GM21717 (cell line): Measurements from ENCODE around the gene KRT14.
"Not testable (repeated sequence)": the region's sequence is repeated elsewhere in the genome, so short reads cannot be mapped to it uniquely, and the experiment has no call there.

Experiments used
- ATAC-seq: cut with Tn5 transposase; IDR thresholded peaks from one replicate; pipeline ENCODE4 v1.9.1; 2021; ENCODE audit warnings: mild to moderate bottlenecking, moderate library complexity; ENCODE audit not compliant: unreplicated experiment

KRT14 gene

GRCh38 chr17:41580244-41580575 lies 6.5 kb downstream of the KRT14 start:
- ATAC-seq = no peak

DNA sequence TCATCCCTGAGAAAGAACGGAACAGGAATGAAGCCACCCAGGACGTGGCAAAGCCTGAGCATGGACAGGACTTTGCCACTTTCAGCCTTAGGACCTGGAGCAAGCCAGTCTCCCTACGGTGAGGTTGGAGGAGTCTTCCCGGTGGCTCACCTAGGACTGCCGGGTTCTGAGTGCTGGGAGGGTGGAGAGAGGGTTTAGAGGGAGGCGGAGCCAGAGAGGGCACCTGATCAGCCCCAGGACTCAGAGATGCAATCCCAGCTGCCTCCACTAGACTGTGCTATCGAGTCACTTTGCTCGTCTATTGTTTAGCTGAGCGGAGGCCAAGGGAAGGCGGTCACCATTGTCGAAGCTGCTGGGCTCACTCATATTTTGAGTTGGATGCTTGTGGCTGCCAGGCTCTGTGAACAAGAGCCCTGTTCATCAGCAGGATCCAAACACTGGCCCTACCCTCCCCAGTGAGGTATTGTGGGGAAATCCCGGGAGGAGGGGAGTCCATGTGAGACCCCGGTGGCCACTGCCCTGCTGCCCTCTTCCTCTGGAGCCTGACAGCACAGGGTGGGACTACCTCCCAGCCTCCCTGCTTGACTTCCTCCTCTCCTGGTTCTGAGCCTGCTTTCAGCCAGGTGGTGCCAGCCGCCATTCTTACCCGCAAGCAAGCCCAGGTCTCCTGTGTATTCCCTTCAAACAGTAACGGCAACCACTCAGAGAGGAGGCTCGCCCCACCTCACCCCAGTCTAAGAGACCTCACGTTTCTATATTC lies 7.0 kb downstream of the KRT14 start:
- no peak for ATAC-seq

- no peak for ATAC-seq
Observed at GRCh38 chr17:41578971-41579370, 7.7 kb downstream of the KRT14 start.

DNA sequence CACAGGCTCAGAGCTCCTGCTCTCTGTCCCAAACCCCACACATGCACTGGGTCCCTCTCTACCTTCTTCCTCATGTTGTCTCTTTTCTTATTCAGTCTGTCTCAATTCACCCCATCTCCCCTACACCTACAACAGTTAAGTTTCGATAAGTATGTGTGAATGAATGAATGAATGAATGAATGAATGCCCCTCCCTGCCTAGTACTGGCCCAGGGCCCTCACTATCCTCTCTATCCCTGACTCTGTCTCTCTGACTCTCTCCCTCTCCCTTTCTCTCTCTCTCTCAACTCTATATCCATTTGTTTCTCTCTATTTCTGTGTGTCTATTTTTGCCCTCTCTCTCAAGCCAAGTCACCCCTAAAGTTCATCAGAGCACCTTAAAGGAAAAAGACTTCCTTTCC lies 8.2 kb downstream of the KRT14 start:
- no peak for ATAC-seq

DNA sequence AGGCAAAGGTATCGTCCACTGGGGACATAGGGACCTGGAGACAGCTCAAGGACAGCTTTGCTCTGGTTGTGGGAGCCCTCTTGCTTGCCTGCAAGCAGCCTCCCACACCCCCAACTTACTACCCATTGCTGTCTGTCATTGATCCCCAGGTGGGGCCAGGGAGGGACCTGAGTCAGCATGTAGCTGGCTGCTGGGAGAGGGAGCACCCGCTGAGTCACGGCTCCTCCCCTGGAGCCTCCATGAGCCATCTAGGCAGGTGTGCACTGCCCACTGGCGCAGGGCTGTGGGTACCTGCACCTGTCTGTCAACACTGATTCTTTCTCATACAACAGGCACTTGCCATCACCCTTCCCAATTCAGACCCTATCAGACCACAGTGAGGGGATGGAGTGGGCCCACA lies 10.0 kb downstream of the KRT14 start:
- ATAC-seq = not testable (repeated sequence)

- no peak for ATAC-seq
Observed at GRCh38 chr17:41575336-41575735, 11.4 kb downstream of the KRT14 start.

DNA sequence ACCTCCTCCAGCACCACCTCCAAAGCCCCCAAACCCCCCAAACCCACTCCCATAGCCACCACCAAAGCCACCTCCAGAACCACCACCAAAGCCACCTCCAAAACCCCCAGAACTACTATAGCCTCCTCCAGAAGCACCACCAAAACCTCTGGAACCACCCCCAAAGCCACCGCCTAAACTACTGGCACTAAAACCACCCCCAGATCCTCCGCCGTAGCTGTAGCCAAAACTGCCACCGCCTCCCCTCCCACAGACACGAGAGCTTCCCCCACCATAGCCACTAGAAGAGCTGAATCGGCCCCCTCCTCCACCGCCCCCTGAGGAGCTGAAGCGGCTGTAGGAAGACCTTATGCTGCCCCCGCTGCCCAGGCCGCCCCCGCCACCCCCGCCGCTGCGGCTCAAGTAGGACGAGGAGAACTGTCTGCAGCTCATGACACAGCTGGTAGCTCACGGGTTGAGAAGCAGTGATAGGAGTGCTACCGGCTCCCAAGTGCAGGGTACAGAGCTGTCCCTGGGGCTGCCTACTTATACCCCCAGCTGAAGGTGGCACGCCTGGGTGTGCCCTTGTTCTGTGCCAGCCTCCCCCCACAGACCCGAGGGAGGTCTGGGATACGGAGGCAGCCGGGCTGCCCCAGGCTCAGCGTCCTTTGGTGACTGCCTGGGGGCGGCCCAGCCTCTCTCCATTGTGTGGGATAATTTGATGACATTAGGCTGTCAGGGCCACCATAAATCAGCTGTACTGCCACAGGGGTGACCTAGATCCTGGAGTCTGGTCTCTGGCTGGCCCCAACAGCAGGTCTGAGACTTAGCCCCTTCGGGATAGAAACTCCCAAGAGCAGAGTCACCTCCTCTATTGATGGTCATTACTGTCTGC lies 14.9 kb downstream of the KRT14 start, which contains the start of gene KRT9:
Gene KRT9 (minus strand): TSS at position 499 of the 874 bp plus-strand sequence. CDS start 67 bp downstream, at position 432.
- no peak for ATAC-seq

DNA sequence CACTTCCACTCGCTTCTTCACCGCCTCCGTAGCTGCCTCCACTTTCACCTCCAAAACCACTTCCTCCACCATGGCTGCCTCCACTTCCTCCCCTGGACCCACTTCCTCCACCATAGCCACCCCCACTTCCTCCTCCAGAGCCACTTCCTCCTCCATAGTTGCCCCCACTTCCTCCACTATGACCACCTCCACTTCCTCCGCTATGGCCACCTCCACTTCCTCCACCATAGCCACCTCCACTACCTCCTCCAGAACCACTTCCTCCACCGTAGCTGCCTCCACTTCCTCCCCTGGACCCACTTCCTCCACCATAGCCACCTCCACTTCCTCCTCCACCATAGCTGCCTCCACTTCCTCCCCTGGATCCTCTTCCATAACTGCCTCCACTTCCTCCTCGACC lies 19.4 kb downstream of the KRT14 start:
- ATAC-seq = no peak

- no peak for ATAC-seq
Observed at GRCh38 chr17:41565338-41565737, 21.4 kb downstream of the KRT14 start.

DNA sequence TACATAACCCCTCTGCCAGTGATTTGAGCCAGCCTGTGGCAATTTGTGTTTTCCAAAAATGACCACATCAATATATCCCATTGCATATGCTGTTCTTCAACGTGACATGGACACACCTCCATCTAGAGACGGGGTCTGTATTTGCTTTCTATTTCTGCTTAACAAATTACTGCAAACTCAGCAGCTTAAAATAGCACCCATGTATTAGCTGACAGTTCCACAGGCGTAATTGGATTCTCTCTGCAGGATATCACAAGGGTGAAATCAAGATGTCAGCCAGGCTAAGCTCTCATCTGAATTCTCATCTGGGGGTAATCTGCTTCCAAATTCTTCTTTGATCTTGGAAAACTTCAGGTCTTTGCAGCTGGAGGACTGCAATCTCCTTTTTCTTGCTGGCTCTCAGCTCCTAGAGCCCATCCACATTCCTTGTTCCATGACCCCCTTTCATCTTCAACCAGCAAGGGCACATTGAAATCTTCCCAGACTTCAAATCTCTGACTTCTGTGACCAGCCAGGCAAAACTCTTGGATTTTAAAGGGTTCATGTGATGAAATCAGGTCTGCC lies 23.0 kb downstream of the KRT14 start:
- ATAC-seq = no peak

DNA sequence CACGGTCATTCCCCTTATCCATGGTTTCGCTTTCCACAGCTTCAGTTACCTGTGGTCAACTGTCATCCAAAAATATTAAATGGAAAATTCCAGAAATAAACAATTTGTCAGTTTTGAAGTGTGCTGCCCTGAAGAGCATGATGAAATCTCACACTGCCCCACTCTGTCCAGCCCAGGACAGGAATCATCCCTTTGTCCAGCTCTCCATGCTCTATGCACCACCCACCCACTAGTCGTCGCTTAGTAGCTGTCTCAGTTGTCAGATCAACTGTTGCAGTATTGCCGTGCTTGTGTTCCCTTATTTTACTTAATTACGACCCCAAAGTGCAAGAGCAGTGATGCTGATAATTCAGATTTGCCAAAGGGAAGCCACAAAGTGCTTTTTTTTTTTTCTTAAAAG lies 25.1 kb downstream of the KRT14 start:
- no peak for ATAC-seq

- no peak for ATAC-seq
Observed at GRCh38 chr17:41559548-41559947, 27.1 kb downstream of the KRT14 start.

- ATAC-seq = no peak
Observed at GRCh38 chr17:41556931-41557330, 29.8 kb downstream of the KRT14 start.

DNA sequence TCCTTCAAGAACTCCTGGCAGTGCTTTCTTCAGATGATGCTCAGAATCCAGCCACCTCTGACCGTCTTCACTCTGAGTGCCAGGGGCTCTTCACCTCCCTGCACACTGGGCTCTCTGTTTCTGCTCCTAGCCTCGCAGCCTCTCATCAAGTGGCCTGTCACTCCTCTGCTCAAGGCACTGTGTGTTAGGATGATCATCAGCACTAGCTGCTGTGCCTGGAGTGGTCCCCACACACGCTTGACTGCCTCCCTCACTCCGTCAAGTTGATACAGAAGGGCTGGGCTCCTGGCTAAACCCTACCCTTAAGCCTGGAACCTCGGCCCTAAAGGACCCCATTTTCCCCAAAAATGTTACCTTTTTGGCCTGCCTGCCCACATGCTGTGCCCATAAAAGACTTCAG lies 30.4 kb downstream of the KRT14 start:
- ATAC-seq = no peak

- ATAC-seq = no peak
Observed at GRCh38 chr17:41555105-41555887, 31.4 kb downstream of the KRT14 start.

DNA sequence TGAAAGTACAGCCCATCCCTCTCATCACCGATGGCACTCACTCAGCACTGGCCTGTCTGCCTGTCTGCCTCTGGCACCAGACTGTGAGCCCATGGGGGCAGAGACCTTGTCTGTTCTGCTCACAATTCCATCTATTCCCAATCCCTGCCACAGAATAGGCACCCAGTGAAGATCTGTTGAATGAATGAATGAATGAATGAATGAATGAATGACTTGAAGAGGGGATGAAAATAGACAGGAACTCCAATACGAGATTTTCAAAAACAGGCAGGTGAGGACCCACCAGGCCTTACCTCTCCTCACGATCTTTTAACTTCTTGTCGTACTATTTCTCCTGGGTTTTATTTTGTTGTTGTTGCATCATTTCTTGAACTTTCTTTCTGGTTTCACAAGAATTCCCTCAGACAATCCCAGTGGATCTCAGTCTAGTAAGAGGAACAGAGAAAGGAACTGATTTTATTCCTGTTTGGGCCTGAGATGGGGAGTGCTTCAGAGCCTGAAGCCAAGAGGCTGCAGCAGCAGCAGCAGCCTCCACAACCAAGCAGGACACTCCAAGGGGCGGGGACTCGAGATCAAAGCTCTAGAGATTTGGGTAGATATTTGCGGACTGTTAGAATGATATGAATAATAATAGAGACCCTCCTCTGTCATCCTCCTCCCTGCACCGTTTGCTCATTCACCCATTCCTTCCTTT lies 32.6 kb downstream of the KRT14 start:
- no peak for ATAC-seq

- ATAC-seq = no peak
Observed at GRCh38 chr17:41553176-41553575, 33.5 kb downstream of the KRT14 start.

DNA sequence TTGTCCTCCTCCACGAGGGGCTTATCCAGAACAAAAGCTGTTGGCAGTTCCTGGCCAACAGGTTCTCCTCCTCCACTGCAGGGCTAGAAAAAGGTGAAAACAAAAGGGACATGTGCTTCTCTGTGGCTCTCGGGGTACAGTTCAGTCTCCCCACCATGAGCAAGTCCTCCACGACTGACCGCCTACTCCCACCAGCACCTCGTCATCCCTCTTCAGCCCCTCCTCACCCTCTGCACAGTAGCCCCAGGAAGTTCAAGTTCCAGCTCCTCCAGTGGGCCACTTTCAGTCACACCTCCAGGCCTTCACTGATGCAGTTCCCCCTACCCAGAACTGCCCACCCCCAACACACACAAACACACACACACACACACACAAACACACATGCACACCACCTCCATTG lies 34.2 kb downstream of the KRT14 start:
- ATAC-seq = no peak

DNA sequence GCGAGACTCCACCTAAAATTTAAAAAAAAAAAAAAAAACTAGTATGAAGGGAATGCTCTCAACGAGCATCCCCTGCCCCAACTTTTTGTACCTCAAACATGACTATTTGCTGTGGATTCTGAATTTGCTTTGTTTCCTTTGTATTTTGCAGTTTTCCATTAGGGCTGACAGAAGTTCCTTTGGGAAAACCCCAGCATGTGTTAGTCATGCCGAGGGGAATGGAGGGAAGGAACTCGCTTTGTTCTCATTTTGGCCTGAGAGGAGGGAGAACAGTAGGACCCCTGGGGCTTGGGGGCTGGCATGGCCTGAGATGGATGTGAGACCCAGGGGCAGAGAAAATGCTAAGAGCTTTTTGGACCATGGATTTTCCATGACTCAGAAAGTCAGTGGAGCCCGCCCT lies 35.3 kb downstream of the KRT14 start:
- ATAC-seq = no peak

DNA sequence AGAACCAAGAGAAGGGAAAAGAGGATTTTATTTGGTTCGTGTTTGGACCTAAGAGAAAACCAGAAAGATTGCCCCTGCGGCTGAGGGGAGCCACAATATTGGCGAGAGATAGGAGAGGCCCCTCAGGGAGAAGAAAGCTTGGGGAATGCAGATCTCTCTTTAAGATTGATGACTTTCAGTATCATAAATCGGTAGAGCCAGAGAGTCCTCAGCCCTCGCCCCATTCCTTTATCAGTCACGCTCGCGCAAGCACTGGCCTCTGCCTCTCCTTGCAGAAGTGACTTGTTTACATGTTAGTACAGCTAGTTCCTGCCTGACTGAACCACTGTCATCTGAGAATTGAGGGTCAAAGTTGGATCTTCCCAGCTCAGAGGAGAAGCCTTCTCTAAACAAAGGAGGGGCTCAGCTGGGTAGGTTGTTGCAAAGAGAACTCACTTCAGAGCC lies 37.1 kb downstream of the KRT14 start:
- ATAC-seq = no peak
